GM21526 (cell line): ENCODE results near the gene HS6ST3.

Experiments
- ATAC-seq: cut with Tn5 transposase; IDR thresholded peaks from one replicate; pipeline ENCODE4 v1.9.1; 2021; ENCODE audit warnings: moderate library complexity; ENCODE audit not compliant: unreplicated experiment, low FRiP score

HS6ST3 gene

GRCh38 chr13:96421314-96421713 lies 331.4 kb downstream of the HS6ST3 start:
- ATAC-seq = no peak

- ATAC-seq = no peak
Measured at GRCh38 chr13:96422002-96422401, 332.1 kb downstream of the HS6ST3 start.

- ATAC-seq = no peak
Measured at GRCh38 chr13:96426167-96426566, 336.3 kb downstream of the HS6ST3 start.

GRCh38 chr13:96428911-96429310 lies 339.0 kb downstream of the HS6ST3 start:
- ATAC-seq = no peak

- ATAC-seq = no peak
Measured at GRCh38 chr13:96431044-96431581, 341.2 kb downstream of the HS6ST3 start.

GRCh38 chr13:96444676-96445075 lies 354.8 kb downstream of the HS6ST3 start:
- no peak for ATAC-seq

- ATAC-seq = no peak
Measured at GRCh38 chr13:96449920-96450319, 360.0 kb downstream of the HS6ST3 start.

- ATAC-seq = no peak
Measured at GRCh38 chr13:96450326-96451020, 360.6 kb downstream of the HS6ST3 start.

- no peak for ATAC-seq
Measured at GRCh38 chr13:96454466-96454865, 364.6 kb downstream of the HS6ST3 start.

GRCh38 chr13:96460609-96461008 lies 370.7 kb downstream of the HS6ST3 start:
- no peak for ATAC-seq

GRCh38 chr13:96473526-96474180 lies 383.7 kb downstream of the HS6ST3 start:
- ATAC-seq = no peak

- no peak for ATAC-seq
Measured at GRCh38 chr13:96474181-96474557, 384.3 kb downstream of the HS6ST3 start.

GRCh38 chr13:96475103-96475502 lies 385.2 kb downstream of the HS6ST3 start:
- no peak for ATAC-seq

- no peak for ATAC-seq
Measured at GRCh38 chr13:96481482-96481881, 391.6 kb downstream of the HS6ST3 start.

GRCh38 chr13:96490496-96490989 lies 400.6 kb downstream of the HS6ST3 start:
- no peak for ATAC-seq

GRCh38 chr13:96491103-96491502 lies 401.2 kb downstream of the HS6ST3 start:
- ATAC-seq = no peak

- no peak for ATAC-seq
Measured at GRCh38 chr13:96492766-96493165, 402.9 kb downstream of the HS6ST3 start.

- no peak for ATAC-seq
Measured at GRCh38 chr13:96499656-96500055, 409.7 kb downstream of the HS6ST3 start.

- no peak for ATAC-seq
Measured at GRCh38 chr13:96500953-96501352, 411.0 kb downstream of the HS6ST3 start.

GRCh38 chr13:96503481-96503880 lies 413.6 kb downstream of the HS6ST3 start:
- ATAC-seq = no peak

- no peak for ATAC-seq
Measured at GRCh38 chr13:96511587-96511986, 421.7 kb downstream of the HS6ST3 start.

GRCh38 chr13:96519380-96519779 lies 429.5 kb downstream of the HS6ST3 start:
- ATAC-seq = no peak
